ENCODE data around the gene PIGU. TPM values are rescaled to one million over a fixed set of nuclear protein-coding genes. Genes with fewer than 3 reads are reported as not detected.

Gene PIGU
- total RNA-seq, 2 donors from 2014 or later: 20.1 to 20.6 TPM

GRCh38 chr20:34511891-34512265, 165.0 kb downstream of the PIGU start:
- H3K4me1 Mint-ChIP-seq (ENCODE audit: low read depth in 2 of 2): peaks cover 23 to 33% of the 10 kb centered on the region in 2 donors
- DNase-seq (ENCODE audit: low spot score) (no peak), ATAC-seq (no peak)
- peaks cover 7% of the 10 kb centered on the region for H3K36me3 Mint-ChIP-seq
- no peak overlapping the region for H3K4me3 Mint-ChIP-seq
- H3K9me3 Mint-ChIP-seq: no peaks in the 10 kb centered on the region
- no peak overlapping the region for H3K27ac Mint-ChIP-seq
- H3K27me3 Mint-ChIP-seq: no peaks in the 10 kb centered on the region

- Mint-ChIP-seq H3K4me1 (ENCODE audit: low read depth in 2 of 2) (peaks cover 17 to 27% of the 10 kb centered on the region in 2 donors), H3K36me3 (peaks cover 7% of the 10 kb centered on the region), H3K4me3 (no peak overlapping the region), H3K27ac (no peak overlapping the region), H3K27me3 (no peaks in the 10 kb centered on the region), H3K9me3 (no peaks in the 10 kb centered on the region)
- ATAC-seq (no peak), DNase-seq (ENCODE audit: low spot score) (no peak)
Measured at GRCh38 chr20:34510575-34510974, 166.3 kb downstream of the PIGU start.

Other genes starting within 250 kb of the PIGU start
- 100 to 1,000 TPM in 1 of 2 donors, 10 to 100 TPM in 1; 71.4 to 120 TPM for gene DYNLRB1, start 160.7 kb downstream of the PIGU start, total RNA-seq
- gene MAP1LC3A, start 118.4 kb downstream of the PIGU start, total RNA-seq: 1 to 10 TPM; 5.3 to 6.4 TPM
- 1 to 10 TPM; 3.0 to 4.3 TPM for gene TP53INP2, start 27.3 kb upstream of the PIGU start, total RNA-seq
- gene NCOA6, start 148.6 kb upstream of the PIGU start, total RNA-seq: 10 to 100 TPM; 24.7 to 30.7 TPM
- gene GGT7, start 195.8 kb upstream of the PIGU start, total RNA-seq: 1 to 10 TPM; 4.0 to 7.3 TPM
- gene ACSS2, start 199.5 kb upstream of the PIGU start, total RNA-seq: 10 to 100 TPM in 1 of 2 donors, 1 to 10 TPM in 1; 2.4 to 13.4 TPM